NCI-H82 treated with DMSO at 0.1 percent for 48 hours (cell line): ENCODE results near the gene ALG14.
"Not testable (repeated sequence)": the region's sequence is repeated elsewhere in the genome, so short reads cannot be mapped to it uniquely, and the experiment has no call there.

ENCODE experiments used
- DNase-seq: peaks from one replicate; lab custom pipeline; 2025; ENCODE audit not compliant: unreplicated experiment; lab: John Stamatoyannopoulos, UW

The ALG14 gene, protein sequence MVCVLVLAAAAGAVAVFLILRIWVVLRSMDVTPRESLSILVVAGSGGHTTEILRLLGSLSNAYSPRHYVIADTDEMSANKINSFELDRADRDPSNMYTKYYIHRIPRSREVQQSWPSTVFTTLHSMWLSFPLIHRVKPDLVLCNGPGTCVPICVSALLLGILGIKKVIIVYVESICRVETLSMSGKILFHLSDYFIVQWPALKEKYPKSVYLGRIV

DNA sequence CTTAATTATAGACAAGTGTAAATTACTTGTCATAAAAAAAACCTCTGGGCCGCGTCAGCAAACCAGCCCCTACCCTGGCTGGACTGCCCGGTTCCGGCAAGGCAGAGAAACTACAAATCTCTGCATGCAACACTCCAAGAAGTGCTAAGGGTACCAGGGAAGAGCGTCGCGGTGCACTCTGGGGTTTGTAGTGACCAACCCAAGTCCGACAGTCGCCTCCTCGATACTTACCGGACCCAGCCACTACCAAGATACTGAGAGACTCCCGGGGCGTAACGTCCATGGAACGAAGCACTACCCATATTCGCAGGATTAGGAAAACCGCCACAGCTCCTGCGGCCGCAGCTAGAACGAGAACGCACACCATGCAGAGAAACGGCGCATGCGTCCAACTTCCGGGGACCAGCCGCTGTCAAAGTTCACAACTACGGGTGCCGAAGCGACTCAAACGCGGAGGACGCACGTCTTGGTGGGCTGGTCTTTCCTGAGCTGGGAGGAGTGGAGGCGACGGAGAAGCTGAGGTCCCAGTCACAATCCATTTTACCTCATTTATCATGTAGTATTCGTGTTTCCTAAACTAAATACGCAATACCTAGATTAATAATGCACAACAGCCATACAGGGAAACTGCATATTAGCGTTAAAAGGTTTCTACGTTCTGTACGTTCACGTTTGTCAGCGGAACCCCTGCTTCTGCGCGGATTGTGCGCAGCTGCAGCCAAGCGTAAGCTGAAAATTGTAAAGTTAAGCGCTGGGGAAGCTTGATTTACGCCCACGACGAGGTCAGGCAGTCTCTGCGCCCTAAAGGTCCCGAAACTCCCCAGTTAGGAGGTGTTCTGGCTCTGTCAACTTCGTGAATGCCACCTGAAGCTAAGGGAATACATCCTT is at the start of gene ALG14:
TSS of gene ALG14 (minus strand) at position 420 of the 888 bp plus-strand sequence. CDS start at position 367, 53 bp downstream.
- peak; percentile 96 for DNase-seq

DNA sequence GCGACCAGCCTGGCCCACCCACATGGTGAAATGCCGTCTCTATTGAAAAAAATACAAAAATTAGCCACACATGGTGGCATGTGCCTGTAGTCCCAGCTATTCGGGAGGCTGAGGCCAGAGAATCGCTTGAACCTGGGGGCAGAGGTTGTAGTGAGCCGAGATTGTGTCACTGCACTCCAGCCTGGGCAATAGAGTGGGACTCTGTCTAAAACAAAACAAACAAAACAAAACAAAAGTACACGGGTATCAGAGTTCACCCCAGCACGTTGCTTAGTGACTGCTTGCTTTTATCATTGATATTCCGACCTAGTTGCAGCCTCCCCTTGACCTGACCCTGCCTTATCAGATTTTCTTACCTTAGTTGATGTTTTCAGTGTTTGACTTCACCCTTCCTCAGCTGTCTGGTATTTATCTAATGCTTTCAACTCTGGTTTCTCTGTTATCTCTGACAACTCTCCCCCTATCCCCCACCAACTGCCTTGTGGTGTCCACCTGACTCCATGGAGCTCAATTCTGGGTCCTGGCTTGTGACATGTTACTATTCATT is 49.5 kb upstream of the ALG14 start:
- DNase-seq: no peak

DNA sequence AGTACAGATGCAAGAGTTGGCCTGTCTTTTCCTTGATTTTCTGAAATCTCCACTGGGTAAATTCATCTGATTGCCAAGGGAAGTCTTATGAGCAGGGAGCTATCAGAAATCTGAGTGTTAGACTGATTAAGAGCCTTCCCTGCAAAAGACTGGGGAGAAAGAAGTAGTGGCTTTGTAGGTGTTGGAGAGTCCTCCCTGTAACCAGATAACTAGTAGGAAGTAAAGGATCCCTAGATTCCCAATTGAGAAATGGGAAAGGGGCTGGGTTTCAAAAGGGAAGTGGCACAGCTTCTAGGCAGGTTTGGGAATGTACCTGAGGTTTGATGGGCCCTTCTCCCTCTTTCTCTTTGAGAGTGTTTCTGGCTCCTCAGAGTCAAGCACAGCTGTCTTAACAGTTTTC is 46.5 kb upstream of the ALG14 start:
- no peak for DNase-seq

DNA sequence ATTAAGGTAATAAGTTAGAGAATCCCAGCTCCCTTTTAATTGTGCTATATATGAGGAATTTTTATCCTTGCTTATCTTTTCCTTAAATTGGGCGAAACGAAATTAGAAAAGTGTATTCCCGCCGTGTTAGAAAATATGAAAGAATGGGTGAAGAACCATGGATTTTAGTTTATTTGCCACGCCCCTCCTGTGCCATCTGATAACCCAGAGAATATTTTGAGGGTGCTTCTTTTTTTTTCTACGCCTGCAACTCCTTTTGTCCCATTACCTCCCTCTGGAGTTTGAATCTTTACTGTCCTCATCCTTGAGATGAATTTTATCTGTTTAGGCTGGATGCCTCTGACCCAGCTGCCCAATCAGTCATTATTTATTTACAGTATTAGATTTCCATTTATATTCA is 46.0 kb upstream of the ALG14 start:
- no peak for DNase-seq

DNA sequence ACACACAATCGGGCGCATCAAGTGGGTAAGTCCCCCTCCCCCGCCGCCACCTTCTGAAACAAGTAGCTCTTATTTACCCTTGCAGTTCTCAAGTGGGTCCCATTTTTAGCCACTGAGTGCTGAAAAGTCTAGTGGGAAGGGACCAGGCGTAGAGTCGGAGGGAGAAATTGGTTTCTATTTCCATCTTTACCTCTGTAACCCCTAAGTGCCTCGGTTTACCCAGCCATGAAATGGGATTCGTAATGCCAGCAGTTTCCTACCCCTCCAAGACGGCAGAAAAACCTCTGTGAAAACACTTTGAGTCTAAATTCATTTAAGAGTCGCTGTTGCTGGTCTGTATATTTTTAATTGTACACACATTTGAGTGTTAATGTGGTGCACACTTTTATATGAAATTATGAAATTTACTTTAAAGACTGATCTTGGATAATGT is 45.3 kb upstream of the ALG14 start:
- DNase-seq: no peak

DNA sequence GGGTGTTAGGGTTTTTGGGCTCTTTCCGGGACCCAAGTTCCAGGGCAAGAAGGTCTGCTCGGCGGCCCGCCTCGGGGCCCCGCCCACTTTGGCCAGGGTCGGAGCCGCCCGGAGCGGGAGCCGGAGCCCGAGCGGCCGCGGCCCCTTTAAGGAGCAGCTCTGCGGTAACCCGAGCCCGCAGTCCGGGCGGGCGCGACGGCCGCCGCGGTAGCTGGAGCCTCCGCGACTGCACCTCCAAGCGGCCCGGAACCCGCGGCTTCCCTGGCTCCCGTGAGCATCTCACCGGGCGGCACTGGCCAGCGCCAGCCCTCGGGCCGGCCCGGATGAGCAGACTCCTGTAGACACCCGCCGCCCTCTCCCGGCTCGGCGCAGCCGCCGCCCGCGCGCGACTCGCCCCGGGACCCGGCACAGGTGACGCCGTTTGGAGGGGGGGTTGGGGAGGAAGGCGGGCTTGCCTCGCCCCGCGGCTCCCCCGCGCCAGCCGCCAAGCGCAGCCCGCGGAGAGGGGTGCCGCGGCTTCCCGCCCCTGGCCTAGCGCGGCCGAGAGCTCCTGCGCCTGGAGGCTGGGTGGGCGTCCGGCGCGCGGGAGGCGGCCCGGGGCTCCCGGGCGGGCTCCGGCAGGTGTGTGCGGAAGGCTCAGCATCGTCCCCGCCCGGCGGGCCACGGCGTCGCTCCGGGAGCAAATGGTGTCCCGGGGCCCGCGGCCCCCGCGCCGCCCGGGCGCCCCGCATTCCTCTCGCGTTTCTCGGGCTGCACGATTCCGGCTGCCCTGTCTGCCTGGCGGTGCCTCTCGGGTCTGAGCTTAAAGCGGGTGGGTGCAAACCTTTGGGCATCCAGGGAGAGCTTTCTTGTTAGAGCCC is 44.7 kb upstream of the ALG14 start, which contains the start of gene TLCD4:
TSS of gene TLCD4 (plus strand) at position 149 of the 860 bp plus-strand sequence. CDS start 26,547 bp downstream, outside the sequence.
- DNase-seq: no peak

DNA sequence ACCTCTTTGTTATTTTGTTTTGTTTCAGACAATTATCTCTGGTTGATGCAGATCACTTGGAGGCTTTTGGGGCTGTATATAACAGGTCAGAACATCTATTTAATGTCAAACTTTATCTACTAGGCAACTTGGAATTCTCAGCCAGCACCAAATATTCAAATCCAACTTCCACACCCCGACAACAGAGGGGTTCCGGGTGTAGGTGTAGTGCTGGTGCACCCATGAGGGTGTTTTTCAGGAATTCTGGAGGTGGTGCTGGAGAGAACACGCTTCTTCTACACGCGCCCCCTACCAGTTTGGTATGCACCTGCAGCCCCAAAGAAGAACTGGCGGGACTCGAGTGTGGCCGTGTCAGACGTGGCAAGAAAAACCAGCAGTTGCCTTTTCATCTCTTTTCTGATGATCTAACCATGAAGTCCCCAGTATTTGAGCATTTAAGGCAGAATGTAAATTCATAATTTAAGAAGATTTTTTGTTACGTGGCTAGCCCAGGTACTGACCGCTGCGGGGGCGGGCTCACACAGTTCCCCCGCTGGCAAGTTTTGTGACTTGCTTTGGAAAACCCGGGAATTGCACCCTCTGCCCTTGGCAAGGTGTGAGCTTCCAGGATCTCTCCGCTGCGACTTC is 43.9 kb upstream of the ALG14 start:
- peak; percentile 57 for DNase-seq

DNA sequence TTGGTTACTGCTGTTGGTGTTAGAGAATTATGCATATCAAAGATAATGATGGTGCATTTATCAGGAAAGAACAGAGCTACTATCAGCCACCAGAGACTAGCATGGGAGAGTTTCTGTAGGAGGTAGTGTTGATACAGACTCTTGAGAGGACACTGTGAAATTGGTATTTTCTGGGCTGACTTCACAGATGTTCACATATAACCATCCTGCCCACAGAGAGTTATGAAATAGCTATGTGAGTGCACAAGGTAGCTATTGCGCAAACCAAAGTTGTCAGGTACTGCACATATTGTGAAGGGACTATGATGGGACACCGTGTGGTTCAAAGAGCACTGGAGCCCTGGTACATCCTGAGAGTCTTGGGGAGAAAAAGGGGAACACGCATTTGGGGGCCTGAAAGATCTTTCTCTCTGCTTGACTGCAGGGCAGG is 43.0 kb upstream of the ALG14 start:
- no peak for DNase-seq

DNA sequence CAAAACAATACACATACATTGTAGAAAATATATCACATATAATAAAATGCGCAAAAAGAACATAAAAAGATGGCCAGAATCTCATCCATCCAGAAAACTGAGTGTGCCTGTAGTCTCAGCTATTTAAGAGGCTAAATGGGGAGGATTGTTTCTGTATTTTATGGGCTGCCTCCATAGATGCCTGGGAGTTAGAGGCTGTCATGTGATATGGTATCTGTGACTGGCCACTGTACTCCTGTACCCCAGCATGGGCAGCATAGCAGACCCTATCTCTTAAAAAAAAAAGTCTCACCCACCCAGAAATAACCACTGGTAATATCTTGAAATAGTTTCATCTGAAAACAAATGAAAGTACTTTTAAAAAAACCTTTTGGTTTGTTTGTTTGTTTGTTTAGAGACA is 40.9 kb upstream of the ALG14 start:
- DNase-seq: no peak

DNA sequence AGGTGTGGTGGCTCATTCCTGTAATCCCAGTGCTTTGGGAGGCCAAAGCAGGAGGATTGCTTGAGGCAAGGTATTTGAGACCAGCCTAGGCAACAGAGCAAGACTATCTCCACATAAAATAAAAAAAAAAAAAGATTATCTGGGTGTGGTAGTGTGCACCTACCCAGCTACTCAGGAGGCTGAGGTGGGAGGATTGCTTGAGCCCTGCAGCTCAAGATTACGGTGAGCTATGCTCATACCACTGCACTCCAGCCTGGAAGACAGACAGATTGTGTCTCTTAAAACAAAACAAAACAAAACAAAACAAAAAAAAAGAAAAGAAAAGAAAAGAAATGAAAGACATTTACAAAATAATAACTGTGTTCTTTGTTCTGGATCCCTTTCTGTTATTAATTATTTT is 38.3 kb upstream of the ALG14 start:
- DNase-seq: no peak

DNA sequence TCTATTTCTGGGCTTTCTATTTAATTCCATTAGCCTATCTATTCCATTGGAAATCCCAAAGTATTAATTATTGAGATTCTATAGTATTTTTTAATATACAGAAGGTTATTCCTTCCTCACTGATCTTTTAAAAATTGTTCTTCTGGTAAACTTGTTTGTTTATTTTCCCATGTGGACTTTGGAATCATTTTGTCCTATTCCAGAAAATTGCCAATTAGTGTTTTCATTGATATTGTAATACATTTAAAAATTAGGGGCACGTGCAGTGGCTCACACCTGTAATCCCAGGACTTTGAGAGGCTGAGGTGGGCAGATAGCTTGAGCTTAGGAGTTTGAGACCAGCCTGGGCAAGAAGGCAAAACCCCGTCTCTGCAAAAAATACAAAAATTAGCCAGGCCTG is 36.0 kb upstream of the ALG14 start:
- DNase-seq: no peak

DNA sequence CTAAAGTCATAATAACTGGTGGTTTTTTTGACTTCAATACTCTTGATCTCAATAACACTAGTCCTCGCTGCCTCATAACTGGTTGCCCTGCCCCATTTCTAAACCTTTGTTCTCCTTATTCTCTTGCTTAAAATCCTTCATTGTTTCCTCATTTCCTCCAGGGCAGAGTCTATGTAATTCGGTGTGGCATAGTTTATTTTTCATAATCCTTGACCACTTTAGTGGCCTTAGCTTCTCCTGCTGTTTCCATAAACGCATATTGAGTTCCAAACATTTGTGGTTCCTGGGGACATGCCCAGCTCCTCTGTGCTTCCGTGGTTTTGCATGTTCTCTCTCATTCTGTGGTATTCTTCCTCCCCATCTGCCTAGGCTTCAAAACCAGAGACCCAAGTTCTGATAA is 25.4 kb upstream of the ALG14 start:
- DNase-seq: no peak

DNA sequence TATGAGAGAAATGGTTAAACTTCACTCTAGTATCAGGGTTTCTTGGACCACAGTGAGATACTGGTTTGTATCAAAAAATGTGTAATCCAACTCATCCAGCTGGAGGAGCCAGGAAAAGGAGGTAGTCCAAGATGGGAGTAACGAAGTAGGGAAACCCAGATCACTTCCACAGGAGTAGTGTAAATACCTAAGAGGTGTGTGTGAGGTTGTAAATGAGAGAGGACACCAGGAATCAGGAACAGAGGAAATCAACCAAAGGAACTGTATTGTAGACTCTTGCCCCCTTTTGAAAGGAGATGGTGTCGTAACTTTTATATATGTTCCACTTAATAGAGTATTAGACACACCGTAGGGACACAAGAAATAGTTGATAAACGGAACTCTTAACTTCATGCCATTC is 24.7 kb upstream of the ALG14 start:
- no peak for DNase-seq

DNA sequence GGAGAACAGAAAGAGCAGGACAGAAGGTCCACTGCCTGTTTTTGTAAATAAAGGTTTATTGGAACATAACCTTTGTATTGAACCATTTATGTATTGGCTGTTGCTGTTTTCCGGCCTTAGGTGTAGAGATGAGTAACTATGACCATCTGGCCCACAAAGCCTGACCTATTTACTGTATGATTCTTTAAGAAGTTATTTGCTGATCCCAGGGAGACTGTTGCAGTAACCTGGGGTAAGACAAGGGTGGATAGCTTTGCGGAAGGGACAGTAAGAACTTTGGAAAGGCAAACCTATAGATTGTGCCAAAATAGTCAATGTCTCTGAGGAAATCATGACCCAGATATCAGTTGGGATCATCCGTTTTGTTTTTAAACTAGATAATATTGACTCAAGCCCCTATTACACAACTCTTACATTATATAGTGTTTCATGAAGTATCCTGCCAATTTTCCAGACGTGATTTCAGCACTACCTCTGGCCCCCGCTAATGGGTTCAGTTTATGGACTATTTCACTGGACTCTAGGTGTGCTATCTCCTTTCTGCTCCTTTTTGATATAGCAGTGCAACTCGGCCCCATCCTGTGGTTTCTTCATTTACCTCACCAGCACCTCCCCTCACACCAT is 23.6 kb upstream of the ALG14 start:
- no peak for DNase-seq

DNA sequence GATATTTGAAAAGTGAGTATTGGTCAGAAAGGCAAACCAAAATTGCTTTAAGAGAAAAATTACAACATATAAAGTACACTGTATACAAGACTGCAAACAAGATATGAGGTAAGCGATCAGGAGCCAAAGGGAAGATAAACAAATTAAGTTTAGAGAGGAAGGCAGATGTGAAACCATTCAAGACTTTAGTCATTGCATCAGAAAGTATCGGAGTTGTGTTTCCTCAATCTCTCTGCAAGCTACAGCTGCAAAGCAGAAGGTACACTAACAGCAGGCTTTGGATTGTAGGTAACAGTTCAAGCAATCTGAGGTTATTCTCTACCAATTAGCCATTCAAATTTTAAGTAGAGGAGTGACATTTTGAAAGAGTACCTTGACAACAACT is 23.1 kb upstream of the ALG14 start:
- DNase-seq: no peak

DNA sequence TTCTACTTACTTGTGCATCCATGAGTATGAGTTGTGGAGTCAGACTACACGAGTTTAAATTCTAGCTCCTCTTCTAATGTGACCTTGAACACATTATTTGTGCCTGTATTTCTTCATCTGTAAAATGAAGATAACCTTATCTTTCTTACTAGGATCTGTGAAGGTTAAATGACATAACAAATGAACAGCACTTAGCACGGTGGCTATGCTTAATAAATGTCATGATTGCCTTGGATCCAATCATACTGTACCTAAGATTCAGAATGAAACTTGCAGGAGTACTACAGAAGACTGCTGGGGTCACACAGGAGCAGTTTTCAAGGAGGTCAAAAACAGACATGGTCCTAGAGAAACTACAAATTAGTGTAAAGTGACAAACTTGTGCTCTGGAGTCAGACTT is 22.2 kb upstream of the ALG14 start:
- no peak for DNase-seq

DNA sequence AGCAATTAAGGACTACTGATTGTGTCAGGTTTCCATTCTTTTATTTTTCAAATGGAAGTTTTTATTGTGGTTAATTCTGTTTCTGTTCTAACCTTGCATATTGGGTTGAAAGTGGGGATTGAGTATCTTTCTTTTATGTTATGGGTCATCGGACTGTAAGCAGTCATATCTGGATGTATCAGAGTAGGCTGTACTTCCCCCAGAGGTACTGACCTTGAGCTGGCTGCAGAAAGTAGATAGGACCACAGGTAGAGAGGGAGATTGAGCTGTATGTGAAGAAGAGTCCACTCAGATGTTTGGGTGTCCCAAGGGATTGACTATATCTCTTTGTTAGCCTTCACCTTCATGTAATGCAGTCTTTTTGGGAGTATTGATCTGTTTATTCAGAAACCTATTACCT is 20.5 kb upstream of the ALG14 start:
- DNase-seq: no peak

DNA sequence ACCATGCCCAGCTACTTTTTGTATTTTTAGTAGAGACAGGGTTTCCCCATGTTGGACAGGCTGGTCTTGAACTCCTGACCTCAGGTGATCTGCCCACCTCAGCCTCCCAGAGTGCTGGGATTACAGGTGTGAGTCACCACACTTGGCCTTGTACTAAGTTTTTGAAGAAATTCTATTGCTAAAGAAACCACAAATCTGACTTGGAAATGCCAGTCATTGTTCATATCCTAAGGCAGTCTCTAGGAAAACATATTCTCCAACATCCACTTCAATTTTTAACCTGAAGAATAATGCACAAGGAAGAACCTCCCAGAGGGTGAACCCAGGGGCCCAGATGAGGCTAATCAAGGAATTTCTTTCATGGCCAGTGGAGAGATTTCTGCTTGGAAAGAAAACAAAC is 20.1 kb upstream of the ALG14 start:
- not testable (repeated sequence) for DNase-seq

DNA sequence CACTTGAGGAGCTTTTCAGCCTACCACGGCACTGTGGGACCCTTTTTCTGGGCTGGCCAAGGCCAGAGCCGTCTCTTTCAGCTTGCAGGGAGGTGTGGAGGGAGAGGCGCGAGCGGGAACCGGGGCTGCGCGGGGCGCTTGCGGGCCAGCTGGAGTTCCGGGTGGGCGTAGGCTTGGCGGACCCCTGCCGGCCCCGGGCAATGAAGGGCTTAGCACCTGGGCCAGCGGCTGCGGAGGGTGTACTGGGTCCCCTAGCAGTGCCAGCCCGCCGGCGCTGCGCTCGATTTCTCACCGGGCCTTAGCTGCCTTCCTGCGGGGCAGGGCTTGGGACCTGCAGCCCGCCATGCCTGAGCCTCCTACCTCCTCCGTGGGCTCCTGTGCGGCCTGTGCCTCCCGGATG is 18.5 kb upstream of the ALG14 start:
- not testable (repeated sequence) for DNase-seq

DNA sequence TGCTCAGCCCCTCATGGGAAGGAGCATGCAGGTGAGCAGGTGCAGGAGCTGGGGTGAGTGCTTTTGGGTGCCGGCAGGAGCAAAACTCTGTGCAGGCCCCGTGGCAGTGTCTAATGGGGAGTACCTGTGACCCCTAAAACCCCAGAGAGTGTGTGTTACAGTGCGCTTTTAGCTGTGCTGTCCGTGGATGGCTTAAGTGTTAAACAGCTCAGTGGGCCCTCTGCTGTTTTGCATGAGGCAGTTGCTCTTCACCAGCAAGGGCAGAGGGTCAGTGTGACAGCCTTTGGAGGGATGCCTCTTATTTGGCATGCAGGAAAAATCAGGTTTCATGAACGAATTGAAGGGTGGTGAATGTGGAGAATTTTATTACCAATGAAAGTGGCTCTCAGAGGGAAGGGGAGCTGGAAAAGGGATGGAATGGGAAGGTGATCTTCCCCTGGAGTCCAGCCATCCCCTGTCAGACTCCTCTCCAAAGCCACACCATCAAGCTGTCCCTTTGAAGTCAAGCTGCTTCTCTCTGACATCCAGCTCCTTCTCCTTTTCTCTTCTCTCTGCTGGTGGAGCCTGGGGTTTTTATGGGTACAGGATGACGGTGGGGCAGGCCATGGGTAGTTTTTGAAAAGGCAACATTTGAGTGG is 17.0 kb upstream of the ALG14 start:
- no peak for DNase-seq
